HG03521 (cell line): Measurements from ENCODE around the gene UBE2E2.

Experiments
- ATAC-seq: cut with Tn5 transposase; IDR thresholded peaks from one replicate; pipeline ENCODE4 v1.9.1; 2021; ENCODE audit warnings: mild to moderate bottlenecking, moderate library complexity; ENCODE audit not compliant: unreplicated experiment

The UBE2E2 gene

GRCh38 chr3:23501201-23501802 lies 298.2 kb downstream of the UBE2E2 start:
- ATAC-seq: no peak

- ATAC-seq: no peak
Measured at GRCh38 chr3:23508464-23508863, 305.3 kb downstream of the UBE2E2 start.

GRCh38 chr3:23518441-23518840 lies 315.3 kb downstream of the UBE2E2 start:
- no peak for ATAC-seq

- peak; percentile 63 for ATAC-seq
Measured at GRCh38 chr3:23519314-23520208, 316.4 kb downstream of the UBE2E2 start.

GRCh38 chr3:23527326-23527725 lies 324.2 kb downstream of the UBE2E2 start:
- no peak for ATAC-seq

GRCh38 chr3:23533596-23533995 lies 330.5 kb downstream of the UBE2E2 start:
- ATAC-seq: no peak

GRCh38 chr3:23533996-23534395 lies 330.9 kb downstream of the UBE2E2 start:
- ATAC-seq: no peak

GRCh38 chr3:23537101-23537551 lies 334.0 kb downstream of the UBE2E2 start:
- ATAC-seq: no peak

GRCh38 chr3:23539185-23539584 lies 336.1 kb downstream of the UBE2E2 start:
- no peak for ATAC-seq

- ATAC-seq: no peak
Measured at GRCh38 chr3:23540600-23540999, 337.5 kb downstream of the UBE2E2 start.

GRCh38 chr3:23542079-23542478 lies 339.0 kb downstream of the UBE2E2 start:
- ATAC-seq: no peak

- no peak for ATAC-seq
Measured at GRCh38 chr3:23546181-23546580, 343.1 kb downstream of the UBE2E2 start.

- no peak for ATAC-seq
Measured at GRCh38 chr3:23547905-23548650, 345.0 kb downstream of the UBE2E2 start.

GRCh38 chr3:23548706-23549105 lies 345.6 kb downstream of the UBE2E2 start:
- ATAC-seq: no peak

- ATAC-seq: no peak
Measured at GRCh38 chr3:23549148-23549910, 346.2 kb downstream of the UBE2E2 start.

GRCh38 chr3:23550402-23550801 lies 347.3 kb downstream of the UBE2E2 start:
- ATAC-seq: peak; percentile 93

- no peak for ATAC-seq
Measured at GRCh38 chr3:23552506-23552905, 349.4 kb downstream of the UBE2E2 start.

GRCh38 chr3:23553353-23553752 lies 350.2 kb downstream of the UBE2E2 start:
- peak; percentile 38 for ATAC-seq

GRCh38 chr3:23565041-23565775 lies 362.1 kb downstream of the UBE2E2 start:
- no peak for ATAC-seq

GRCh38 chr3:23566499-23566898 lies 363.4 kb downstream of the UBE2E2 start:
- no peak for ATAC-seq
